Measurements from ENCODE around the gene RASGRF1.

DNA sequence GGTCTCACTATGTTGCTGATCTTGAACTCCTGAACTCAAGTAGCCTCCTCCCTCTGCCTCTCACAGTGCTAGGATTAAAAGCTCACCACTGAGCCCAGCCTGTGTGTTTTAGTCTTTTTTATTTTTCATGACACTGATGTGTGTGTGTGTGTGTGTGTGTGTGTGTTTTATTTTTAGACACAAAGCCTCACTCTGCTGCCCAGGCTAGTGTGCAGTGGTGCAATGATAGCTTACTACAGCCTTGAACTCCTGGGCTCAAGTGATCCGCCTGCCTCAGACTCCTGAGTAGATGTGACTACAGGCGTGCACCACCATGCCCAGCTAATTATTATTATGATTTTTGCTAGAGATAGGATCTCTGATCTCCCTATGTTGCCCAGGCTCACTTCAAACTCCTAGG is 122.5 kb downstream of the RASGRF1 start:
- TF ChIP-seq, protein P1, sequence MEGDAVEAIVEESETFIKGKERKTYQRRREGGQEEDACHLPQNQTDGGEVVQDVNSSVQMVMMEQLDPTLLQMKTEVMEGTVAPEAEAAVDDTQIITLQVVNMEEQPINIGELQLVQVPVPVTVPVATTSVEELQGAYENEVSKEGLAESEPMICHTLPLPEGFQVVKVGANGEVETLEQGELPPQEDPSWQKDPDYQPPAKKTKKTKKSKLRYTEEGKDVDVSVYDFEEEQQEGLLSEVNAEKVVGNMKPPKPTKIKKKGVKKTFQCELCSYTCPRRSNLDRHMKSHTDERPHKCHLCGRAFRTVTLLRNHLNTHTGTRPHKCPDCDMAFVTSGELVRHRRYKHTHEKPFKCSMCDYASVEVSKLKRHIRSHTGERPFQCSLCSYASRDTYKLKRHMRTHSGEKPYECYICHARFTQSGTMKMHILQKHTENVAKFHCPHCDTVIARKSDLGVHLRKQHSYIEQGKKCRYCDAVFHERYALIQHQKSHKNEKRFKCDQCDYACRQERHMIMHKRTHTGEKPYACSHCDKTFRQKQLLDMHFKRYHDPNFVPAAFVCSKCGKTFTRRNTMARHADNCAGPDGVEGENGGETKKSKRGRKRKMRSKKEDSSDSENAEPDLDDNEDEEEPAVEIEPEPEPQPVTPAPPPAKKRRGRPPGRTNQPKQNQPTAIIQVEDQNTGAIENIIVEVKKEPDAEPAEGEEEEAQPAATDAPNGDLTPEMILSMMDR (optimal IDR thresholded peaks at IDR 0.05 in 1 of 3, IDR thresholded peaks at IDR 0.05 in 1 of 3, conservative IDR thresholded peaks at IDR 0.05 in 1 of 3; ENCODE audit: extremely low read depth in 1 of 3, insufficient read depth in 2 of 3, low read length in 3 of 3), result no peak
- TF ChIP-seq EZH2 (IDR thresholded peaks at IDR 0.05; ENCODE audit: low read length), result no peak
